GM12875 (cell line): ENCODE data around the gene SPRY4.
"Not testable (repeated sequence)": the region's sequence is repeated elsewhere in the genome, so short reads cannot be mapped to it uniquely, and the experiment has no call there.

Source experiments
- H3K4me3 ChIP-seq: one replicate; pipeline ENCODE4 v1.5.1; 2011; ENCODE audit warnings: low read depth, low read length, control low read depth
- CTCF ChIP-seq: IDR thresholded peaks from 2 replicates; pipeline ENCODE4 v1.5.1; 2011; ENCODE audit warnings: low read depth, mild to moderate bottlenecking, control low read depth, inconsistent platforms, low read length, moderate library complexity, borderline replicate concordance; ENCODE audit not compliant: insufficient read depth

Gene SPRY4

GRCh38 chr5:142276517-142276916, 48.3 kb downstream of the SPRY4 start:
- no peak for TF ChIP-seq CTCF
- H3K4me3 ChIP-seq: no peak overlapping the region

GRCh38 chr5:142275496-142275895, 49.3 kb downstream of the SPRY4 start:
- no peak overlapping the region for H3K4me3 ChIP-seq
- no peak for TF ChIP-seq CTCF

- not testable (repeated sequence) for H3K4me3 ChIP-seq
Measured at GRCh38 chr5:142272596-142272995, 52.2 kb downstream of the SPRY4 start.

GRCh38 chr5:142264084-142264483, 60.7 kb downstream of the SPRY4 start:
- not testable (repeated sequence) for H3K4me3 ChIP-seq

GRCh38 chr5:142263346-142263745, 61.5 kb downstream of the SPRY4 start:
- no peak for TF ChIP-seq CTCF
- no peak overlapping the region for H3K4me3 ChIP-seq

- no peak overlapping the region for H3K4me3 ChIP-seq
- no peak for TF ChIP-seq CTCF
Measured at GRCh38 chr5:142262683-142263082, 62.1 kb downstream of the SPRY4 start.
